HFF-Myc (cell line): ENCODE data around the gene HEATR5A.

Experiments used
- DNase-seq: peaks from one replicate; pipeline ENCODE4 v3.0.0-alpha.2; 2011; ENCODE audit warnings: low read depth; ENCODE audit errors: extremely low read depth
- H3K4me3 ChIP-seq: replicated peaks from 2 replicates; pipeline ENCODE4 v1.5.1; 2011; ENCODE audit warnings: low read depth, mild to moderate bottlenecking, control low read depth, low read length
- TF ChIP-seq, protein P1 (sequence below): IDR thresholded peaks from 2 replicates; pipeline ENCODE4 v1.5.1; 2012; ENCODE audit warnings: mild to moderate bottlenecking, low read depth, low read length, control low read depth; ENCODE audit errors: missing control alignments

HEATR5A gene

DNA sequence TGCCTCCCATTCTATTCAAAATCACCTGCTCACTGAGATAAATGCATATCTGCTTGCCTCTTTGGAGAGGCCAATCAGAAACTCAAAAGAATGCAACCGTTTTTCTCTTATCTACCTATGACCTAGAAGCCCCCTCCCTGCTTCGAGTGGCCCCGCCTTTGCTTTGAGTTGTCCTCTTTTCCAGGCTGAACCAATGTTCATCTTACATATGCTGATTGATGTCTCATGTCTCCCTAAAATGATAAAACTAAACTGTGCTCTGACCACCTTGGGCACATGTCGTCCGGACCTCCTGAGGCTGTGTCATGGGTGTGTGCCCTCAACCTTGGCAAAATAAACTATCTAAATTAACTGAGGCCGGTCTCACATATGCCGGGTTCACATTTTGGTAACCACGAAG lies 148.7 kb downstream of the HEATR5A start:
- TF ChIP-seq, protein P1, sequence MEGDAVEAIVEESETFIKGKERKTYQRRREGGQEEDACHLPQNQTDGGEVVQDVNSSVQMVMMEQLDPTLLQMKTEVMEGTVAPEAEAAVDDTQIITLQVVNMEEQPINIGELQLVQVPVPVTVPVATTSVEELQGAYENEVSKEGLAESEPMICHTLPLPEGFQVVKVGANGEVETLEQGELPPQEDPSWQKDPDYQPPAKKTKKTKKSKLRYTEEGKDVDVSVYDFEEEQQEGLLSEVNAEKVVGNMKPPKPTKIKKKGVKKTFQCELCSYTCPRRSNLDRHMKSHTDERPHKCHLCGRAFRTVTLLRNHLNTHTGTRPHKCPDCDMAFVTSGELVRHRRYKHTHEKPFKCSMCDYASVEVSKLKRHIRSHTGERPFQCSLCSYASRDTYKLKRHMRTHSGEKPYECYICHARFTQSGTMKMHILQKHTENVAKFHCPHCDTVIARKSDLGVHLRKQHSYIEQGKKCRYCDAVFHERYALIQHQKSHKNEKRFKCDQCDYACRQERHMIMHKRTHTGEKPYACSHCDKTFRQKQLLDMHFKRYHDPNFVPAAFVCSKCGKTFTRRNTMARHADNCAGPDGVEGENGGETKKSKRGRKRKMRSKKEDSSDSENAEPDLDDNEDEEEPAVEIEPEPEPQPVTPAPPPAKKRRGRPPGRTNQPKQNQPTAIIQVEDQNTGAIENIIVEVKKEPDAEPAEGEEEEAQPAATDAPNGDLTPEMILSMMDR = no peak
- no peak overlapping the region for H3K4me3 ChIP-seq
- no peak for DNase-seq

DNA sequence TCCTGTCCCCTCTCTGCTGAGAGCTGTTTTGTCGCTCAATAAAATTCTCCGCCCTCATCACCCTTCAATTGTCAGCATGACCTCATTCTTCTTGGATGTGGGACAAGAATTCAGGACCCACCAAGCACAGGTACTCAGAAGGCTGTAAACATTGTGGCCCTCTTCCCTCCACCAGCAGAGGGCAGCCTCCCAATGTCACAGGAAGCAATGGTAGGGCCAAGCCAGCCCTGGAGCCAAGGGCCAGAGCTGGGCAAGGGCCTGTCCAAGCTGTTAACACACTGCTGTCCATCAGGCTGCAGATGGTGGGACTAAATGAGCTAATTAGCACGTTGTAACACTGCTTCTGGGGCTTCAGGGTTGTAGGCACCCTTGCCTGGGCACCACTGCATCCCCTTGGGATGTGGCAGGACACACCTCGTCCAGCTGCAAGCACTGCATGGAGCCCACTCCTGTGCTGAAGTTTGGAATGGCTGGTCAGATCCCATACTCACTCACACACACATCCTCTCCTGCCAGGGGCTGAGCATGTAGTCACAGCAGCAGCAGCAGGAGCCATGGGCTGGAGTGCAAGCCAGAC lies 150.1 kb downstream of the HEATR5A start:
- H3K4me3 ChIP-seq = no peak overlapping the region
- DNase-seq = no peak
- TF ChIP-seq, protein P1 = peak; percentile 39

GRCh38 chr14:31269634-31270195 lies 150.6 kb downstream of the HEATR5A start:
- no peak overlapping the region for H3K4me3 ChIP-seq
- DNase-seq = no peak
- TF ChIP-seq, protein P1 = no peak

- TF ChIP-seq, protein P1 = no peak
- DNase-seq = no peak
- no peak overlapping the region for H3K4me3 ChIP-seq
Observed at GRCh38 chr14:31268216-31268615, 152.1 kb downstream of the HEATR5A start.

GRCh38 chr14:31266437-31267331 lies 153.7 kb downstream of the HEATR5A start:
- DNase-seq = no peak
- no peak overlapping the region for H3K4me3 ChIP-seq
- TF ChIP-seq, protein P1 = no peak

GRCh38 chr14:31265701-31266398 lies 154.5 kb downstream of the HEATR5A start:
- TF ChIP-seq, protein P1 = no peak
- no peak for DNase-seq
- H3K4me3 ChIP-seq = no peak overlapping the region
